HEK293 (cell line): ENCODE data around the gene SIK2.

Source experiments
- CTCF ChIA-PET: fragments of 350-600 bp; formaldehyde crosslinking; extraction: SDS; loops from one replicate; lab custom pipeline; 2021; ENCODE audit warnings: antibody characterized with exemption; lab: Yijun Ruan, JAX
- POLR2A ChIA-PET: fragments of 300-600 bp; formaldehyde crosslinking; extraction: SDS; loops from one replicate; lab custom pipeline; 2020; ENCODE audit warnings: antibody characterized with exemption, inconsistent platforms; lab: Yijun Ruan, JAX
- H3K27ac ChIP-seq: fragments of 200-500 bp; sonication (Bioruptor generic); 2 replicates; pipeline ENCODE4 v1.5.1; 2014; ENCODE audit warnings: low read depth, low read length, control low read depth, inconsistent platforms; ENCODE audit errors: extremely low read depth
- H3K36me3 ChIP-seq, 2 experiments: fragments of 200-500 bp in 1 of 2; sonication (Bioruptor generic) in 1 of 2; 1 replicate in 1 of 2; 2 replicates in 1 of 2; pipeline ENCODE4 v1.5.1; 2014 to 2017; ENCODE audit warnings: inconsistent platforms in 2 of 2, low read length in 2 of 2; ENCODE audit not compliant: control insufficient read depth in 2 of 2, insufficient read depth in 1 of 2
- H3K4me1 ChIP-seq: fragments of 200-500 bp; sonication (Bioruptor generic); 2 replicates; pipeline ENCODE4 v1.5.1; 2014; ENCODE audit warnings: mild to moderate bottlenecking, low read length, inconsistent platforms; ENCODE audit not compliant: control insufficient read depth, insufficient read depth
- H3K4me3 ChIP-seq: 2 replicates; pipeline ENCODE4 v1.5.1; 2011; ENCODE audit warnings: low read depth, mild to moderate bottlenecking, control low read depth, low read length, moderate library complexity
- H3K9me3 ChIP-seq: fragments of 200-500 bp; sonication (Bioruptor generic); 2 replicates; pipeline ENCODE4 v1.5.1; 2014; ENCODE audit warnings: low read depth, low read length, inconsistent platforms; ENCODE audit not compliant: control insufficient read depth, insufficient read depth
- HOXC10 ChIP-seq: sonication (generic); formaldehyde crosslinking; IDR thresholded peaks from 2 replicates; pipeline ENCODE4 v1.8.1; 2023; ENCODE audit warnings: mild to moderate bottlenecking, missing genetic modification reagents
- KLF1 ChIP-seq: fragments of 450-650 bp; formaldehyde crosslinking; IDR thresholded peaks from 2 replicates; pipeline ENCODE4 v1.5.1; 2016; ENCODE audit warnings: missing biosample characterization, missing genetic modification characterization
- SP7 ChIP-seq: fragments of 450-650 bp; formaldehyde crosslinking; IDR thresholded peaks from 2 replicates; pipeline ENCODE4 v1.5.1; 2016; ENCODE audit warnings: missing biosample characterization, missing genetic modification characterization
- ZBTB8A ChIP-seq: fragments of 450-650 bp; formaldehyde crosslinking; IDR thresholded peaks from 2 replicates; pipeline ENCODE4 v1.5.1; 2016; ENCODE audit warnings: missing biosample characterization, missing genetic modification characterization
- ZEB2 ChIP-seq: fragments of 450-650 bp; formaldehyde crosslinking; IDR thresholded peaks from 2 replicates; pipeline ENCODE4 v1.5.1; 2016; ENCODE audit warnings: missing biosample characterization, missing genetic modification characterization
- ZFP3 ChIP-seq: fragments of 450-650 bp; formaldehyde crosslinking; IDR thresholded peaks from 2 replicates; pipeline ENCODE4 v1.5.1; 2016; ENCODE audit warnings: low read depth, missing biosample characterization, missing genetic modification characterization
- ZNF146 ChIP-seq: fragments of 450-650 bp; formaldehyde crosslinking; IDR thresholded peaks from 2 replicates; pipeline ENCODE4 v1.5.1; 2016; ENCODE audit warnings: missing biosample characterization, missing genetic modification characterization
- ZNF548 ChIP-seq: fragments of 450-650 bp; formaldehyde crosslinking; IDR thresholded peaks from 2 replicates; pipeline ENCODE4 v1.5.1; 2016; ENCODE audit warnings: missing biosample characterization, missing genetic modification characterization
- ZNF776 ChIP-seq: fragments of 450-650 bp; formaldehyde crosslinking; IDR thresholded peaks from 2 replicates; pipeline ENCODE4 v1.5.0; 2017; ENCODE audit warnings: missing biosample characterization, missing genetic modification characterization, borderline replicate concordance
- ZXDB ChIP-seq: fragments of 450-650 bp; formaldehyde crosslinking; IDR thresholded peaks from 2 replicates; pipeline ENCODE4 v1.5.1; 2016; ENCODE audit warnings: missing biosample characterization, missing genetic modification characterization
- TF ChIP-seq, protein P1 (sequence below): fragments of 450-650 bp; formaldehyde crosslinking; IDR thresholded peaks from 2 replicates; pipeline ENCODE4 v1.5.1; 2017; ENCODE audit warnings: missing biosample characterization, missing genetic modification characterization
- TF ChIP-seq, protein P2 (sequence below): fragments of 450-650 bp; formaldehyde crosslinking; IDR thresholded peaks from 2 replicates; pipeline ENCODE4 v1.5.1; 2017; ENCODE audit warnings: missing biosample characterization, missing genetic modification characterization
- TF ChIP-seq, protein P3 (sequence below): fragments of 450-650 bp; formaldehyde crosslinking; IDR thresholded peaks from 2 replicates; pipeline ENCODE4 v1.5.1; 2016; ENCODE audit warnings: missing biosample characterization, missing genetic modification characterization
- TF ChIP-seq, protein P4 (sequence below): fragments of 450-650 bp; formaldehyde crosslinking; IDR thresholded peaks from 2 replicates; pipeline ENCODE4 v1.5.1; 2016; ENCODE audit warnings: missing biosample characterization, missing genetic modification characterization
- TF ChIP-seq, protein P5 (sequence below): sonication (generic); formaldehyde crosslinking; IDR thresholded peaks from 2 replicates; pipeline ENCODE4 v1.8.1; 2022; ENCODE audit warnings: mild to moderate bottlenecking, moderate library complexity, missing genetic modification reagents
- TF ChIP-seq, protein P6 (sequence below): fragments of 450-650 bp; formaldehyde crosslinking; IDR thresholded peaks from 2 replicates; pipeline ENCODE4 v1.5.1; 2016; ENCODE audit warnings: missing biosample characterization, missing genetic modification characterization, low read depth

Gene SIK2

DNA sequence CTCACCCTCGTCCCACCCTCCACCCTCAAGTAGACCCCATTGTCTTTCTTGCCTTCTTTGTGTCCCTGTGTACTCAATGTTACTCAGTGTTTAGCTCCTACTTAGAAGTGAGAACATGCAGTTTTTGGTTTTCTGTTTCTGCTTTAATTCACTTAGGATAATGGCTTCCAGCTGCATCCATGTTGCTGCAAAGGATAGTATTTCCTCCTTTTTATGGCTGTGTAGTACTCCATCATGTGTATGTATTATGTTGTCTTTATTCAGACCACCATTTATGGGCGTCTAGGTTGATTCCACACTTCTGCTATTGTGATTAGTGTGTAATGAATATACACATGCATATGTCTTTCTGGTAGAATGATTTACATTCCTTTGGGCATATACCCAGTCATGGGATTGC, 73.6 kb downstream of the SIK2 start:
- peaks cover 0 to 29% of the 10 kb centered on the region in 2 experiments; a peak in 1 of 3 replicates for H3K36me3 ChIP-seq
- H3K9me3 ChIP-seq = no peaks in the 10 kb centered on the region
- no peak for TF ChIP-seq HOXC10 (CRISPR knock-in tag)
- TF ChIP-seq ZNF548 (tag by site-specific recombination) = no peak
- TF ChIP-seq ZFP3 = no peak
- no peak for TF ChIP-seq KLF1 (tag by site-specific recombination)
- TF ChIP-seq, protein P1, sequence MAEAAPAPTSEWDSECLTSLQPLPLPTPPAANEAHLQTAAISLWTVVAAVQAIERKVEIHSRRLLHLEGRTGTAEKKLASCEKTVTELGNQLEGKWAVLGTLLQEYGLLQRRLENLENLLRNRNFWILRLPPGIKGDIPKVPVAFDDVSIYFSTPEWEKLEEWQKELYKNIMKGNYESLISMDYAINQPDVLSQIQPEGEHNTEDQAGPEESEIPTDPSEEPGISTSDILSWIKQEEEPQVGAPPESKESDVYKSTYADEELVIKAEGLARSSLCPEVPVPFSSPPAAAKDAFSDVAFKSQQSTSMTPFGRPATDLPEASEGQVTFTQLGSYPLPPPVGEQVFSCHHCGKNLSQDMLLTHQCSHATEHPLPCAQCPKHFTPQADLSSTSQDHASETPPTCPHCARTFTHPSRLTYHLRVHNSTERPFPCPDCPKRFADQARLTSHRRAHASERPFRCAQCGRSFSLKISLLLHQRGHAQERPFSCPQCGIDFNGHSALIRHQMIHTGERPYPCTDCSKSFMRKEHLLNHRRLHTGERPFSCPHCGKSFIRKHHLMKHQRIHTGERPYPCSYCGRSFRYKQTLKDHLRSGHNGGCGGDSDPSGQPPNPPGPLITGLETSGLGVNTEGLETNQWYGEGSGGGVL (tag by site-specific recombination) = no peak
- TF ChIP-seq, protein P2, sequence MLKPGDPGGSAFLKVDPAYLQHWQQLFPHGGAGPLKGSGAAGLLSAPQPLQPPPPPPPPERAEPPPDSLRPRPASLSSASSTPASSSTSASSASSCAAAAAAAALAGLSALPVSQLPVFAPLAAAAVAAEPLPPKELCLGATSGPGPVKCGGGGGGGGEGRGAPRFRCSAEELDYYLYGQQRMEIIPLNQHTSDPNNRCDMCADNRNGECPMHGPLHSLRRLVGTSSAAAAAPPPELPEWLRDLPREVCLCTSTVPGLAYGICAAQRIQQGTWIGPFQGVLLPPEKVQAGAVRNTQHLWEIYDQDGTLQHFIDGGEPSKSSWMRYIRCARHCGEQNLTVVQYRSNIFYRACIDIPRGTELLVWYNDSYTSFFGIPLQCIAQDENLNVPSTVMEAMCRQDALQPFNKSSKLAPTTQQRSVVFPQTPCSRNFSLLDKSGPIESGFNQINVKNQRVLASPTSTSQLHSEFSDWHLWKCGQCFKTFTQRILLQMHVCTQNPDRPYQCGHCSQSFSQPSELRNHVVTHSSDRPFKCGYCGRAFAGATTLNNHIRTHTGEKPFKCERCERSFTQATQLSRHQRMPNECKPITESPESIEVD = no peak
- TF ChIP-seq, protein P3, sequence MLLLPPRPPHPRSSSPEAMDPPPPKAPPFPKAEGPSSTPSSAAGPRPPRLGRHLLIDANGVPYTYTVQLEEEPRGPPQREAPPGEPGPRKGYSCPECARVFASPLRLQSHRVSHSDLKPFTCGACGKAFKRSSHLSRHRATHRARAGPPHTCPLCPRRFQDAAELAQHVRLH (tag by site-specific recombination) = peak; percentile 35; the same call in 1 of the 2 replicates
- no peak for TF ChIP-seq ZXDB (tag by site-specific recombination)
- TF ChIP-seq ZBTB8A (tag by site-specific recombination) = no peak
- TF ChIP-seq, protein P4, sequence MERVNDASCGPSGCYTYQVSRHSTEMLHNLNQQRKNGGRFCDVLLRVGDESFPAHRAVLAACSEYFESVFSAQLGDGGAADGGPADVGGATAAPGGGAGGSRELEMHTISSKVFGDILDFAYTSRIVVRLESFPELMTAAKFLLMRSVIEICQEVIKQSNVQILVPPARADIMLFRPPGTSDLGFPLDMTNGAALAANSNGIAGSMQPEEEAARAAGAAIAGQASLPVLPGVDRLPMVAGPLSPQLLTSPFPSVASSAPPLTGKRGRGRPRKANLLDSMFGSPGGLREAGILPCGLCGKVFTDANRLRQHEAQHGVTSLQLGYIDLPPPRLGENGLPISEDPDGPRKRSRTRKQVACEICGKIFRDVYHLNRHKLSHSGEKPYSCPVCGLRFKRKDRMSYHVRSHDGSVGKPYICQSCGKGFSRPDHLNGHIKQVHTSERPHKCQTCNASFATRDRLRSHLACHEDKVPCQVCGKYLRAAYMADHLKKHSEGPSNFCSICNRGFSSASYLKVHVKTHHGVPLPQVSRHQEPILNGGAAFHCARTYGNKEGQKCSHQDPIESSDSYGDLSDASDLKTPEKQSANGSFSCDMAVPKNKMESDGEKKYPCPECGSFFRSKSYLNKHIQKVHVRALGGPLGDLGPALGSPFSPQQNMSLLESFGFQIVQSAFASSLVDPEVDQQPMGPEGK (tag by site-specific recombination) = no peak
- TF ChIP-seq ZEB2 (tag by site-specific recombination) = no peak
- no peak for TF ChIP-seq ZNF776 (tag by site-specific recombination)
- peak; percentile 93 for TF ChIP-seq ZNF146 (tag by site-specific recombination)
- POLR2A ChIA-PET = no interaction called here
- no peak overlapping the region for H3K27ac ChIP-seq
- H3K4me1 ChIP-seq = no peaks in the 10 kb centered on the region
- no peak overlapping the region for H3K4me3 ChIP-seq
- CTCF ChIA-PET = no interaction called here

DNA sequence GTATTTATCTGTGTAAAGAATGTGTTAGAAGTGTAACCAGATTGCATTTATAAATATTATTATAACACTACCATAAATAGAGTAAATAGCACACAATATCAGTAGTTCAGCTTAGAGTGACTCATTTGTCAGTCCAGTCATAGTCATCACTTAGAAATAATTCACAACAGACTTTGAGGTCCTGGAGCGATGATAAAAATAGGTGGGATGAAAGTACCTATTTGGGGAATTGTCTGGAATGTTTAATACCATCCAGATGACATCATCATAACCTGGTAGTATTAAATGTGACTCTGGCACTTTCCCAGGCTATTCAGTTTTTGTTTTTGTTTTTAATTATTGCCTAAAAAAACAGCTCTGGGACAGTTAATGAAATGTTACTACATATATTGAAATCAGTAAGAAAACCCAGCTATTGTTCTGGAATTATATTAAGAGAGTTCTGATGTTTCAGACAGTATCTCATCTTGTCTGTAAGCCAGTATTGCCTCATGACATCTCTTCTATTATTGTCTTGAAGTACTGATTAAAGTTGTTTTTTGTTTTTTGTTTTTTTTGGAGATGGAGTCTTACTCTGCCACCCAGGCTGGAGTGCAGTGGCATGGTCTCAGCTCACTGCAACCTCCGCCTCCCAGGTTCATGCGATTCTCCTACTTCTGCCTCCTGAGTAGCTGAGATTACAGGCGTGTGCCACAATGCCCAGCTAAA, 74.8 kb downstream of the SIK2 start:
- H3K4me1 ChIP-seq = no peaks in the 10 kb centered on the region
- 0 out of 2 replicates have a peak, but pooled peaks have one; percentile 28 for TF ChIP-seq SP7 (tag by site-specific recombination)
- TF ChIP-seq, protein P2 = peak; percentile 35
- TF ChIP-seq, protein P5, sequence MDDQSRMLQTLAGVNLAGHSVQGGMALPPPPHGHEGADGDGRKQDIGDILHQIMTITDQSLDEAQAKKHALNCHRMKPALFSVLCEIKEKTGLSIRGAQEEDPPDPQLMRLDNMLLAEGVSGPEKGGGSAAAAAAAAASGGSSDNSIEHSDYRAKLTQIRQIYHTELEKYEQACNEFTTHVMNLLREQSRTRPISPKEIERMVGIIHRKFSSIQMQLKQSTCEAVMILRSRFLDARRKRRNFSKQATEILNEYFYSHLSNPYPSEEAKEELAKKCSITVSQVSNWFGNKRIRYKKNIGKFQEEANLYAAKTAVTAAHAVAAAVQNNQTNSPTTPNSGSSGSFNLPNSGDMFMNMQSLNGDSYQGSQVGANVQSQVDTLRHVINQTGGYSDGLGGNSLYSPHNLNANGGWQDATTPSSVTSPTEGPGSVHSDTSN (CRISPR knock-in tag) = no peak
- TF ChIP-seq, protein P6, sequence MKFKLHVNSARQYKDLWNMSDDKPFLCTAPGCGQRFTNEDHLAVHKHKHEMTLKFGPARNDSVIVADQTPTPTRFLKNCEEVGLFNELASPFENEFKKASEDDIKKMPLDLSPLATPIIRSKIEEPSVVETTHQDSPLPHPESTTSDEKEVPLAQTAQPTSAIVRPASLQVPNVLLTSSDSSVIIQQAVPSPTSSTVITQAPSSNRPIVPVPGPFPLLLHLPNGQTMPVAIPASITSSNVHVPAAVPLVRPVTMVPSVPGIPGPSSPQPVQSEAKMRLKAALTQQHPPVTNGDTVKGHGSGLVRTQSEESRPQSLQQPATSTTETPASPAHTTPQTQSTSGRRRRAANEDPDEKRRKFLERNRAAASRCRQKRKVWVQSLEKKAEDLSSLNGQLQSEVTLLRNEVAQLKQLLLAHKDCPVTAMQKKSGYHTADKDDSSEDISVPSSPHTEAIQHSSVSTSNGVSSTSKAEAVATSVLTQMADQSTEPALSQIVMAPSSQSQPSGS (tag by site-specific recombination) = peak; percentile 72
- TF ChIP-seq, all 188 proteins: peak for 3
- H3K4me3 ChIP-seq = no peak overlapping the region
- H3K27ac ChIP-seq = no peak overlapping the region
- ChIA-PET POLR2A (no interaction called here), CTCF (interaction anchor here (1.0 kb wide), 1 partner anchor 165 kb away, joined by 3 read pairs; no protein-coding TSS in a partner anchor)
- H3K9me3 ChIP-seq = no peaks in the 10 kb centered on the region
- H3K36me3 ChIP-seq = peaks cover 0 to 18% of the 10 kb centered on the region in 2 experiments; a peak in 1 of 3 replicates
